CD4-positive, alpha-beta T cell treated with Interleukin-6 for 4 hours (primary cell): ENCODE data around the gene ERVK3-1.

Experiments
- DNase-seq: peaks from one replicate; pipeline ENCODE4 v3.0.0-alpha.2; 2020; ENCODE audit warnings: mixed read lengths

ERVK3-1 gene

DNA sequence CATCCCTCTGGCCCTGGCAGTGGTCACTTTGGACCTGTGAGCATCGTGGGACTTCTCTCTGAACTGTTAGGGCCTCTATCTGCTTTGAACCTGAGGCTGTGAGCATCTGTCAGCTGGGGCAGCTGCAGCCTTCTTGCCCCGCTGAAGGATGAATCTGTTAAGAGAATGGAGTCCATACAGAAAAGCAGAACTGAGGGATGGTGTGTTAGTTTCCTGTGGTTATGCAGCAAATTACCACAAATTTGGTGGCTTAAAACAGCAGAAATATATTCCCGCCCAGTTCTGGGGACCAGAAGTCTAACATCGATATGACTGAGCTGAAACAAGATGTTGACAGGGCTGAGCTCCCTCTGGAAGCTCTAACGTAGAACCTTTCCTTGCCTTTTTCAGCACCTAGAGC is 59.0 kb downstream of the ERVK3-1 start:
- no peak for DNase-seq
